Fibroblast of villous mesenchyme (primary cell): ENCODE data around the gene PAPPA2. TPM values are rescaled to one million over a fixed set of nuclear protein-coding genes. Genes with fewer than 3 reads are reported as not detected.

Experiments
- DNase-seq: peaks from one replicate; pipeline ENCODE4 v3.0.0-alpha.2; 2010; ENCODE audit warnings: low read depth
- H3K4me3 ChIP-seq: 2 replicates; pipeline ENCODE4 v1.5.1; 2011; ENCODE audit warnings: low read depth, mild to moderate bottlenecking, low read length
- total RNA-seq: library from RNA; depleted of rRNA; stranded (reverse); fragments of >200 nt; gene quantifications from 2 replicates; pipeline ENCODE4 v1.2.3, GENCODE V29; 2012
- TF ChIP-seq, protein P1 (sequence below): IDR thresholded peaks from 2 replicates; pipeline ENCODE4 v1.5.1; 2012; ENCODE audit warnings: low read depth, mild to moderate bottlenecking, low read length; ENCODE audit not compliant: insufficient read depth

The PAPPA2 gene
- total RNA-seq, 1 donor, result 1.3 TPM

DNA sequence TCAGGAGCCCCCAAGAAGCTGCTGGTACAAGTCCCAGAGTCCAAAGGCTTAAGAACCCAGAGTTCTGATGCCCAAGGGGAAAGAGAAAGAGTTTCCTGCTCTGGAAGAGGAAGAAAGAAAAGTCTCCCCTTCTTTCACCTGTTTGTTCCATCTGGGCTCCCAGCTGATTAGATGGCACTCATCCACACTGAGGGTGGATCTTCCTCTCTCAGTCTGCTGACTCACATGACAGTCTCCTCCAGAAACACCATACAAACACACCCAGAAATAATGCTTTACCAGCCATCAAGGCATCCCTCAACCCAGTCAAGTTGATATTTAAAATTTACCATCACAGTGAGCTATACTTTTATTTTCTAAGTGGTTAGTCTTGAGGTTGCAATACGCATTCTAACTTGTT, 257.9 kb downstream of the PAPPA2 start:
- DNase-seq, result no peak
- H3K4me3 ChIP-seq, result no peak overlapping the region

DNA sequence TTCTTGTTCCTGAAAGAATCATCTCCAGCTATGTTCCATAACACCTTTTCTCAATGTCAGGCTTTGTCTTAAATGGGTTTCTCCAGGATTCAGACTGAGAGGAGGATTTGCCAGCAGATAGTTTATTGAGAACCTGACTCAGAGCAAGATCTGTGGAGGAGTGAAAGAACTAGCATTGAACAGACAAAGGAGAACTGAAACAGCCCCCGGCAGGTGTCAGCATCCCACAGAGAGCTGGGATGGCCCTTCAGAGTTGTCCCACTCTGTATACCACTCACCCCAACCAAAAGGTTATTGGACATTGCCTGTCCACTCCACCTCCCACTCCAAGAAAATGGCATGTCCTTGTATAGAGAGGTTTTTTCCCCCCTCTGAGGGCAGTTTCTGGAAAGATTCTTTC, 270.7 kb downstream of the PAPPA2 start:
- TF ChIP-seq, protein P1, sequence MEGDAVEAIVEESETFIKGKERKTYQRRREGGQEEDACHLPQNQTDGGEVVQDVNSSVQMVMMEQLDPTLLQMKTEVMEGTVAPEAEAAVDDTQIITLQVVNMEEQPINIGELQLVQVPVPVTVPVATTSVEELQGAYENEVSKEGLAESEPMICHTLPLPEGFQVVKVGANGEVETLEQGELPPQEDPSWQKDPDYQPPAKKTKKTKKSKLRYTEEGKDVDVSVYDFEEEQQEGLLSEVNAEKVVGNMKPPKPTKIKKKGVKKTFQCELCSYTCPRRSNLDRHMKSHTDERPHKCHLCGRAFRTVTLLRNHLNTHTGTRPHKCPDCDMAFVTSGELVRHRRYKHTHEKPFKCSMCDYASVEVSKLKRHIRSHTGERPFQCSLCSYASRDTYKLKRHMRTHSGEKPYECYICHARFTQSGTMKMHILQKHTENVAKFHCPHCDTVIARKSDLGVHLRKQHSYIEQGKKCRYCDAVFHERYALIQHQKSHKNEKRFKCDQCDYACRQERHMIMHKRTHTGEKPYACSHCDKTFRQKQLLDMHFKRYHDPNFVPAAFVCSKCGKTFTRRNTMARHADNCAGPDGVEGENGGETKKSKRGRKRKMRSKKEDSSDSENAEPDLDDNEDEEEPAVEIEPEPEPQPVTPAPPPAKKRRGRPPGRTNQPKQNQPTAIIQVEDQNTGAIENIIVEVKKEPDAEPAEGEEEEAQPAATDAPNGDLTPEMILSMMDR, result no peak
- DNase-seq, result no peak
- H3K4me3 ChIP-seq, result no peak overlapping the region

More for the DNA sequence above, 257.9 kb downstream of the PAPPA2 start:
- TF ChIP-seq, protein P1, result no peak

DNA sequence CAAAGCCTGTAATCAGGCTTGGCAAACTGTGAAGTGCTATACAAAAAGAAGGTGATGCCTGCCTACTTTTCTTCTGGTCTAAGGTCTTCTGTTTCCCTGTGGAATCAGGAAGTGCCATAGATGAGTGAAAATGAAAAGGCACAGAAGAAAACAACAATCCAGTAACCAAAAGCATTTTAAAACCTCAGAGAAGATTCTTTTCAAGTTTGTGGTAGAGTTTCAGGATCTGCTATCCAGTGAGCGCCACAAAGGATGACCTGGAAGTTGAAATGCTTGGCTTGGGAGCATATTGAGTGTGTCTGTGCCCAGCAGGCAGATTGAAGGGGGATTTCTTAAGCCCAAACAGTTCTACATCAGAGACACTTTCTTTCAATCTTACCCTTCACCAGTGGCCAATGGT, 272.2 kb downstream of the PAPPA2 start:
- TF ChIP-seq, protein P1, result no peak
- no peak overlapping the region for H3K4me3 ChIP-seq
- no peak for DNase-seq

DNA sequence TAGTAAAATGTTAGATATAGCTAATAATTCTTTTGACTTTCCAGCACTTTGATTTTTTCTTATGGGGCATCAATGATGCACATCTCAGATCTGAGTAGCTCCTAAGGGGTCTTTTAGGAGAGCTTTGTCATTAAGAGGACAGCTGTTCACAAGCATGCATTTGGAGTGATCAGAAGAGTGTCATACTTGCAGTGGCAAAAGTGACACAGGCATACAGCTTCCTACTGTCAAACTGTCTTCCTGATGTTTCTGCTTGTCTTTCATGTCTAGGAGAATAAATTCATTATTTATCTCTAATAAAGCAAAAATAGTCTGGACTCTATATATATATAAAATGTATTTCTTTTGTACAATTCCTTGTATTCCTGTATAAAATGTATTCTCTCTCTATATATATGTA, 273.0 kb downstream of the PAPPA2 start:
- H3K4me3 ChIP-seq, result no peak overlapping the region
- DNase-seq, result no peak
- TF ChIP-seq, protein P1, result no peak

DNA sequence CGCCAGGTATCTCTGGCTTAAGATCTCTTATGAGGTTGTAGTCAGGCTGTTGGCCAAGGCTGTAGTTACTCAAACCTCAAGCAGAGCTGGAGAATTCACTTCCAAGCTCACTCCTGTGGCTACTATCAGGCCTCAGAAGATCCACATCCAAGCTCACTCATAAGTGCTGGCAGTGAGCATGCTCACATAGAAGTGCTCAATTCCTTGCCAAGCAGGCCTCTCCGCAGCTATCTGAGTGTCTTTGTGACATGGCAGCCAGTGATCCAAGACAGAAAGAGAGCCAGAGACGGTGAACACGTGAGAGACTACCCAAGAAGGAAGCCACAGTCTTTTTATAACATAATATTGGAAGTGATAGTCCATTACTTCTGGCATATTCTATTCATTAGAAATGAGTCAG, 278.2 kb downstream of the PAPPA2 start:
- TF ChIP-seq, protein P1, result no peak
- H3K4me3 ChIP-seq, result no peak overlapping the region
- no peak for DNase-seq

DNA sequence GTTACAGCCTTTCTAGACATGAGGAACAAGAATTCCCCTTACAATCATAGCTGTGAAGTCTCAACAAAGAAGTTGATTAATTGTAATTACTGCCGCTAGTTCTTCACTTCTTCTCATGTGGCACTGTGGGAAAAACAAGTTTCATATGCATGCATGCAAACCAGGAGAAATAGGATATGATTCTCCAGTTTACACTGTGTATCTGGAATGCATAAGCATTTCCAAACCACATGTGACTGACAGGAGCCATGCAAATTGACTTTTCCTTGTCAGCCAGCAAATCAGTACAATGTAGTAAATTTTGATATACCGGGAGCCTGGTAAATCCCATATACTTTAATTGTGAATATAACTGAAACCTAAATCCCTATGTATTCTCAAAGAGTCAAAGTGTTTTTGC, 279.3 kb downstream of the PAPPA2 start:
- no peak overlapping the region for H3K4me3 ChIP-seq
- TF ChIP-seq, protein P1, result no peak
- no peak for DNase-seq

DNA sequence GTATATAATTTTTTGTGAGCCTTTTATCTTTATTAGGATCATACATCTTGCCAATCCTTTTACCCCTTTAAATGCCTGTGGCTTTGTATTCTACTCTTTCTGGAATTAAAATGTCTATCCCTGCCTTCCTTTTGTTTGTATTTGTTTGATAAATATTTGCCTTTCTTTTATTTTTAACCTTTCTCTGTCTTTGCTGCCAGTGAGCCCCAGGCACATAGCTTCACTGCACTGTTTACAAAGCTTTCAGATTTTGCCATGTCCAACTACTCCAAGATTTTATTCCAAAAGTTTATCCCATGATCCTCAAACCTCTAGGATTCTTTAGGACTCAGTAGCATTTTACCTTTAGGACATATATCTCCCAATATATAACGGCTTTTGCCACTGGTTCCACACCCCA, 281.2 kb downstream of the PAPPA2 start:
- TF ChIP-seq, protein P1, result no peak
- DNase-seq, result no peak
- no peak overlapping the region for H3K4me3 ChIP-seq
